BE2C (cell line): Measurements from ENCODE around the gene GSE1.
A peak's percentile ranks its signal among the peaks of the same experiment; 100 is the strongest.

Experiments used
- DNase-seq: peaks from one replicate; pipeline ENCODE4 v3.0.0-alpha.2; 2020
- H3K27me3 ChIP-seq: fragments of 250-450 bp; sonication (Bioruptor Pico); 2 replicates; pipeline ENCODE4 v1.5.1; 2020; ENCODE audit warnings: mild to moderate bottlenecking
- H3K36me3 ChIP-seq: fragments of 250-450 bp; sonication (Bioruptor Pico); 2 replicates; pipeline ENCODE4 v1.5.1; 2020; ENCODE audit warnings: mild to moderate bottlenecking
- H3K4me1 ChIP-seq: fragments of 250-450 bp; sonication (Bioruptor Pico); 2 replicates; pipeline ENCODE4 v1.5.1; 2020
- H3K4me3 ChIP-seq: 2 replicates; pipeline ENCODE4 v1.5.1; 2011; ENCODE audit warnings: low read depth, low read length
- H3K9me3 ChIP-seq: fragments of 250-450 bp; sonication (Bioruptor Pico); 2 replicates; pipeline ENCODE4 v1.5.1; 2020
- CTCF ChIP-seq: IDR thresholded peaks from 2 replicates; pipeline ENCODE4 v1.5.1; 2012; ENCODE audit warnings: mild to moderate bottlenecking, low read depth, low read length

The GSE1 gene

DNA sequence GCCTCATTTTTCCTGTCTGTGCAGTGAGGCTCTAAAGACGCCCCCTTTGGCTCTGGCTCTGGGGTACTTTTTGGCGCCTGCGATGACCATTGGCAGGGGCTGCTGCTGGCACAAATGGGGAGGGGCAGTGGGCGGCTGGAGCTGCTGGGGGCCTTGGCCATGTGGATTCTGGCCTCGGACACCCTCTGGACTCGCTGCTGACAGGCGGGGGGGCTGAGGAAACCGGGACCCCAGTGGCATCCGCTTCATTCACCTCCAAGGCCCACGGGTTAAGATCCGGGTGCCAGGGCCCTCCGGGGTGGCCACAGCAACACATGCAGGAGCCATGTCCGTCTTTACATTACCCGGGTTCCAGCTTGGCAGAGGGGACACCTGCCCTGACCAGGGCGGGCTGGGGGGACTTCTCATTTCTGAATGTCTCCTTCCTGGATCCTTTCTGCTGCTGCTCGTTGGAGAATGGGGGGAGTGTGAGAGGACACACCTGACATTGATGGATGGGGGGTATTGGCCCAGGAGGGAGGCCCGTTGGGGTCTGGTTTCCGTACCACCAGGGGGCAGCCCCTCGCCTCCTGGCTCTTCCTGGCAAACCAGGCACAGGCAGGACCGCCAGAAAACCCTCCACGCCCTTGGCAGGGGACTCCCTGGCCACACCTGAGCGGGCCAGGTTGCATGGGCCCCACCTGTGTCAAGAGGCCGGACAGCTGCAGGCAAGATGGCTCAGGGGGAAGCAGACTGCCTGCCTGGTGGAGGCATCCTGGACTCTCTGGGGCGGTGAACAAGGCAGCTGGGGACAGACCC is 21.8 kb downstream of the GSE1 start:
- DNase-seq, result peak; percentile 49
- Histone ChIP-seq H3K27me3 (no peaks in the 10 kb centered on the region), H3K4me1 (peaks cover 49% of the 10 kb centered on the region), H3K36me3 (peaks cover 68% of the 10 kb centered on the region), H3K9me3 (no peaks in the 10 kb centered on the region), H3K4me3 (no peak overlapping the region)
- peak; percentile 58 for TF ChIP-seq CTCF

- H3K27me3 ChIP-seq, result no peaks in the 10 kb centered on the region
- no peak for DNase-seq
- no peak for TF ChIP-seq CTCF
- peaks cover 54% of the 10 kb centered on the region for H3K4me1 ChIP-seq
- H3K36me3 ChIP-seq, result peaks cover 69% of the 10 kb centered on the region
- H3K4me3 ChIP-seq, result no peak overlapping the region
- H3K9me3 ChIP-seq, result no peaks in the 10 kb centered on the region
Observed at GRCh38 chr16:85635545-85636140, 22.5 kb downstream of the GSE1 start.

GRCh38 chr16:85636234-85636812 is 23.2 kb downstream of the GSE1 start:
- Histone ChIP-seq H3K9me3 (no peaks in the 10 kb centered on the region), H3K36me3 (peaks cover 76% of the 10 kb centered on the region), H3K4me1 (peaks cover 52% of the 10 kb centered on the region), H3K27me3 (no peaks in the 10 kb centered on the region), H3K4me3 (no peak overlapping the region)
- no peak for TF ChIP-seq CTCF
- DNase-seq, result no peak

DNA sequence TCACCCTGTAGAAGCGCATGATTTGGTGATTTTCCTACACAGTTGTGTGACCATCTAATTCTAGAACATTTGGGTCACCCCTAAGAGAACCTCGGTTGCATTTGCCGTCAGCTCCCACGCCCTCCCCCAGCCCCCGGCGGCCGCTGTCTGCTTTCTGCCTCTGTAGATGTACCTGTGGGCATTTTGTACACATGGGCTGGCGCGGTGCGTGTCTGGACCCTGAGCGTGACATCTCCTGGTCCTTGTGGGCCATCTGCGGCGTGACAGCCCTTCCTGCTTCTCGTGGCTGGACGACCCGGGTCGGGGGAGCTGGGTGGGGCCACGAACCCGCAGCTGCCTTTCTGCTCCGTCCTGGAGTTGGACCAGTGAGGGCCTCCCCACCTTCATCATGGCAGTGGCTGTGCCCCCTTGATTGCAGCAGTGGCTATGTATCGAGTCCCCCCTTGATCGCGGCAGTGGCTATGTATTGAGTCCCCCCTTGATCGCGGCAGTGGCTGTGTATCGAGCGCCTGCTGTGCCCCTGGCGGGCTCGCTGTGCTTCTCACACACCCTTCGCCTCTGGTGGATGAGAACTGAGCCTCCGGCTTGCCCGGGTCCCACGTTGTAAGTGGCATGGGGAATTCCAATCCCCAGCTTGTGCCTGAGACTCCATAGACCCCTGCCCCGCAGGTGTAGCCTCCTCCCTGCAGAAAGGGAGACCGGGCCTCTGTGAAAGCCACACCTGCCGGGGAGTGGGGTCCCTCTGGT is 24.1 kb downstream of the GSE1 start:
- DNase-seq, result no peak
- no peaks in the 10 kb centered on the region for H3K9me3 ChIP-seq
- no peak for TF ChIP-seq CTCF
- H3K27me3 ChIP-seq, result no peaks in the 10 kb centered on the region
- peaks cover 44% of the 10 kb centered on the region for H3K4me1 ChIP-seq
- H3K4me3 ChIP-seq, result no peak overlapping the region
- H3K36me3 ChIP-seq, result peaks cover 82% of the 10 kb centered on the region

DNA sequence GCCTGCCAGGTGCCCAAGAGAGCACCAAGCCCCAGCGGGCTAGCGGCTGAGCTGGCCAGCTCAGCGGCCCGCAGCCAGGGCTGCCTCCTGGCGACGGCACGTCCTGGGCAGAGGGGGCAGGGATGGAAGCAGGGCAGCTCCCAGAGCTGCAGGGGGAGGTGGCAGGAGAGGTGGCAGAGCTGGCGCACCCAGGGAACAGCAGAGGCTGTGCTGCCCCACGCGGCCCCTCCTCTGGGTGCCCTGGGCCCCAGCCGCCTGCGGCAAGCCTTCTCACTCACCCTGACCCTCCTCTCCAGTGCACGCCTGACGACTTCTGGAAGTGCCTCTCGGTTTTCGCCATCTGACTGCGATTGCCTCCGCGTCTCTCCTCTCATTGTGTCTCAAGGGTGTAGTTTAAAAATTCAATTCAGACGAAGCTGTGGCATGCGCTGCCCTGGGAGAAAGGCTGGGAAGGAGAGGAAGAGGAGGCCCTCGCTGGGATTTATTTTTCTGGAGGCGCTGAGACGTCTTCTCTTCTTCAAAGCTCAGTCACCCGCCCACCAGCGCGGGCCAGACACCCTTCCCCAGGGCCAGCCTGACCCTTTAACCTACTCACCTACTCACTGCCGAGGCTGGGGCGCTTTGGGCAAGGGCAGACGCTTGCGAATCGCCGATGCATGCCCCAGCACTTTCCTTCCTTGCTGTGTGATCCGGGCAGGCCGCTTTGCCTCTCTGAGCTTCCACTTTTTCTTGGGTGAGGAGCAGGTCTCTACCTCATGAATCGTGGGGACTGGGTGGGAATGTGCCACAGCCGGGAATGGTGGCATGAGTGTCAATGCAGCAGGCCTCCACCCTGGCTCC is 24.9 kb downstream of the GSE1 start:
- Histone ChIP-seq H3K36me3 (peaks cover 86% of the 10 kb centered on the region), H3K4me3 (no peak overlapping the region), H3K27me3 (no peaks in the 10 kb centered on the region), H3K9me3 (no peaks in the 10 kb centered on the region), H3K4me1 (peaks cover 46% of the 10 kb centered on the region)
- TF ChIP-seq CTCF, result no peak
- DNase-seq, result no peak
